Neural crest cell (in vitro differentiated cells): Measurements from ENCODE around the gene SPATA17. TPM values are rescaled to one million over a fixed set of nuclear protein-coding genes. Genes with fewer than 3 reads are reported as not detected.
"Not testable (repeated sequence)": the region's sequence is repeated elsewhere in the genome, so short reads cannot be mapped to it uniquely, and the experiment has no call there.

Source experiments
- DNase-seq: peaks from one replicate; pipeline ENCODE4 v3.0.0; 2021; ENCODE audit warnings: low read depth, mixed read lengths, low spot score
- H3K27ac Mint-ChIP-seq: one replicate; pipeline ENCODE4 v1.8.0; 2021; ENCODE audit warnings: mild to moderate bottlenecking, mixed read lengths; ENCODE audit not compliant: unreplicated experiment
- H3K27me3 Mint-ChIP-seq: 2 replicates; pipeline ENCODE4 v1.8.0; 2021; ENCODE audit warnings: low read depth, mild to moderate bottlenecking, mixed read lengths
- H3K36me3 Mint-ChIP-seq: 2 replicates; pipeline ENCODE4 v1.8.0; 2021; ENCODE audit warnings: low read depth, mild to moderate bottlenecking, mixed read lengths
- H3K4me1 Mint-ChIP-seq: 2 replicates; pipeline ENCODE4 v1.8.0; 2021; ENCODE audit warnings: mixed read lengths
- H3K4me3 Mint-ChIP-seq: one replicate; pipeline ENCODE4 v1.8.0; 2021; ENCODE audit warnings: mild to moderate bottlenecking, mixed read lengths
- H3K9me3 Mint-ChIP-seq: 2 replicates; pipeline ENCODE4 v1.8.0; 2021; ENCODE audit warnings: mixed read lengths
- CTCF ChIP-seq: fragments of 200-600 bp; sonication (generic); conservative IDR thresholded peaks from 2 replicates; pipeline ENCODE4 v1.5.0; 2021; ENCODE audit warnings: antibody characterized with exemption, mild to moderate bottlenecking
- total RNA-seq: library from RNA; stranded (reverse); gene quantifications from 2 replicates; pipeline ENCODE4 v1.2.1, GENCODE V29; 2021

Gene SPATA17
- total RNA-seq, 1 donor from 2014 or later, result 1.7 TPM

- no peak for TF ChIP-seq CTCF
- no peak overlapping the region for H3K4me3 Mint-ChIP-seq
- no peaks in the 10 kb centered on the region for H3K9me3 Mint-ChIP-seq
- no peaks in the 10 kb centered on the region for H3K4me1 Mint-ChIP-seq
- no peaks in the 10 kb centered on the region for H3K36me3 Mint-ChIP-seq
- DNase-seq, result no peak
- no peak overlapping the region for H3K27ac Mint-ChIP-seq
- H3K27me3 Mint-ChIP-seq, result no peaks in the 10 kb centered on the region
These were observed 50.7 kb downstream of the SPATA17 start for GRCh38 chr1:217681806-217682205.

- Mint-ChIP-seq H3K9me3 (no peaks in the 10 kb centered on the region), H3K27ac (no peak overlapping the region), H3K4me3 (no peak overlapping the region), H3K27me3 (no peaks in the 10 kb centered on the region), H3K4me1 (no peaks in the 10 kb centered on the region), H3K36me3 (no peaks in the 10 kb centered on the region)
- DNase-seq, result no peak
- no peak for TF ChIP-seq CTCF
These were observed 56.4 kb downstream of the SPATA17 start for GRCh38 chr1:217687511-217687910.

- not testable (repeated sequence) for H3K27me3 Mint-ChIP-seq, DNase-seq, H3K9me3 Mint-ChIP-seq, H3K4me1 Mint-ChIP-seq, H3K36me3 Mint-ChIP-seq, H3K4me3 Mint-ChIP-seq, H3K27ac Mint-ChIP-seq
These were observed 65.0 kb downstream of the SPATA17 start for GRCh38 chr1:217696140-217696539.

GRCh38 chr1:217703326-217703725, 72.2 kb downstream of the SPATA17 start:
- peaks cover 12% of the 10 kb centered on the region for H3K9me3 Mint-ChIP-seq
- no peak for TF ChIP-seq CTCF
- H3K36me3 Mint-ChIP-seq, result peaks cover 3% of the 10 kb centered on the region
- H3K4me1 Mint-ChIP-seq, result no peaks in the 10 kb centered on the region
- no peaks in the 10 kb centered on the region for H3K27me3 Mint-ChIP-seq
- DNase-seq, result no peak
- no peak overlapping the region for H3K4me3 Mint-ChIP-seq
- no peak overlapping the region for H3K27ac Mint-ChIP-seq

GRCh38 chr1:217712925-217713597, 81.9 kb downstream of the SPATA17 start:
- H3K4me3 Mint-ChIP-seq, result no peak overlapping the region
- no peaks in the 10 kb centered on the region for H3K4me1 Mint-ChIP-seq
- no peaks in the 10 kb centered on the region for H3K36me3 Mint-ChIP-seq
- DNase-seq, result no peak
- H3K27ac Mint-ChIP-seq, result no peak overlapping the region
- no peaks in the 10 kb centered on the region for H3K9me3 Mint-ChIP-seq
- TF ChIP-seq CTCF, result no peak
- H3K27me3 Mint-ChIP-seq, result no peaks in the 10 kb centered on the region

GRCh38 chr1:217715681-217716080, 84.5 kb downstream of the SPATA17 start:
- Mint-ChIP-seq H3K36me3 (no peaks in the 10 kb centered on the region), H3K9me3 (no peaks in the 10 kb centered on the region), H3K27me3 (no peaks in the 10 kb centered on the region)

More at GRCh38 chr1:217715681-217716080, 84.5 kb downstream of the SPATA17 start:
- TF ChIP-seq CTCF, result no peak
- no peak overlapping the region for H3K4me3 Mint-ChIP-seq
- no peak for DNase-seq
- no peaks in the 10 kb centered on the region for H3K4me1 Mint-ChIP-seq
- H3K27ac Mint-ChIP-seq, result no peak overlapping the region
